DMS 273 treated with DMSO at 0.1 percent for 48 hours (cell line): ENCODE results near the gene FASTKD2.

Source experiments
- DNase-seq: peaks from one replicate; lab custom pipeline; 2025; lab: John Stamatoyannopoulos, UW

FASTKD2 gene

GRCh38 chr2:206836722-206837121, 71.3 kb downstream of the FASTKD2 start:
- DNase-seq, result no peak

DNA sequence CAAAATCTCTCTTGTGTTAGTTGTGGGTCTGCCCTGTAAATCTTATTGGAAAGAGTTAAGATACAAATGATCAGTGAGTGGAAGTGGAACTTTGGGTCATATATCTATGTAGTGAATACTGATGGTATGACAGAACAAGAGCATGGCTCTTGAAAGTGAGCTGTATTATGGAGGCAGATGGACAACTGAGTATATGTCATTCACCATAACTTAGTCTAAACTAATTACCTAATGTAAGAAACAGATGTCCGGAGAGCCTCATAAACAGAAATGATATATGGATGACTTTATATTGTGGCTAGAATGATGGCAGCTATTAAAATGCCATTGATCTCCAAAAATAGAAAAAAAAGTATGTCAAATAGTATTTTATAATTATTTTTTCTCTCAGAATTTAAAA, 72.4 kb downstream of the FASTKD2 start:
- DNase-seq, result peak; percentile 82

- DNase-seq, result no peak
Observed at GRCh38 chr2:206838690-206839089, 73.3 kb downstream of the FASTKD2 start.

DNA sequence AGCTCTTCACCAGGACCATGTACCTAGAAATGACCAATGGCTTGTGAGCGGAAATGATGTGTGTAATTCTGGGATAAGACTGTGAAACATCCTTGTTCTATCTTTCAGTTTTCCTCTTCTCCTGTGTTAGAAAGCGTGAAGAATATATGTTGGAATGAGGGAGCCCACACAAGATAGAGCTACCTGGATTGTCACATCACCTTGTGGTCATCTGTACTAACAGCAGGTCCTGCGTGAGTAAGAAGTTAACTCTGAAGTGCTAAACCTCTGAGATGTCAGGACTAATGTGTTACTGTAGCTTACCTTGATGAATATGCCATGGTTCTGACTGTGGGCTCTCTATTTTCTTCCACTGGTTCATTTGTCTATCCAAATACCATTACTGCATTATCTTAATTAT, 75.6 kb downstream of the FASTKD2 start:
- no peak for DNase-seq
